ENCODE results near the gene MPL.

GRCh38 chr1:43340559-43340958, 2.9 kb downstream of the MPL start:
- TF ChIP-seq SIN3A (IDR thresholded peaks at IDR 0.05; ENCODE audit: borderline replicate concordance, insufficient read depth, low read length) (no peak), TAF1 (IDR thresholded peaks at IDR 0.05; ENCODE audit: borderline replicate concordance, insufficient read depth, low read length) (no peak)
